Breast epithelium (tissue), 3 donors: Measurements from ENCODE around the gene GLDC.

Source experiments
- POLR2A ChIP-seq: fragments of 450-650 bp; IDR thresholded peaks from one replicate; pipeline ENCODE4 v1.6.1; 2016; ENCODE audit warnings: antibody characterized with exemption, mild to moderate bottlenecking, moderate library complexity
- POLR2AphosphoS5 ChIP-seq, 3 donors: sonication (generic); formaldehyde crosslinking; IDR thresholded peaks; one replicate each; pipeline ENCODE4 v1.6.1; 2017; ENCODE audit warnings: antibody characterized with exemption in 3 of 3
- TF ChIP-seq, protein P1 (sequence below), 3 donors: fragments of 450-650 bp; IDR thresholded peaks; one replicate each; pipeline ENCODE4 v1.5.1; 2016 to 2017; ENCODE audit warnings: antibody characterized with exemption in 3 of 3, mild to moderate bottlenecking in 3 of 3, moderate library complexity in 3 of 3

DNA sequence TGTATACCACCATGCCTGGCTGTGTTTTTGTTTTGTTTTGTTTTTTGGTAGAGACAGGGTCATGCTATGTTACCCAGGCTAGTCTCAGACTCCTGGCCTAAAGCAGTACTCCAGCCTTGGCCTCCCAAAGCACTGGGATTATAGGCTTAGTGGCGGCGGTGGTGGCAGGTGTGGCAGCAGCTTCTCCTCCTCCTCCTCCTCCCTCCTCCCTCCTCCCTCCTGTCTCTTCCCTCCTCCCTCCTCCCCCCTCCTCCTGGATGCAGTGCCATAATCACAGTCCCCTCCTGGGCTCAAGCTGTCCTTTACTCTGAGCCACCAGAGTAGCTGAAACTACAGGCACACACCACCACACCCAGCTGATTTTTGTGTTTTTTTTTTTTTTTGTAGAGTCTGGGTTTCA, 161.3 kb downstream of the GLDC start:
- TF ChIP-seq, protein P1, sequence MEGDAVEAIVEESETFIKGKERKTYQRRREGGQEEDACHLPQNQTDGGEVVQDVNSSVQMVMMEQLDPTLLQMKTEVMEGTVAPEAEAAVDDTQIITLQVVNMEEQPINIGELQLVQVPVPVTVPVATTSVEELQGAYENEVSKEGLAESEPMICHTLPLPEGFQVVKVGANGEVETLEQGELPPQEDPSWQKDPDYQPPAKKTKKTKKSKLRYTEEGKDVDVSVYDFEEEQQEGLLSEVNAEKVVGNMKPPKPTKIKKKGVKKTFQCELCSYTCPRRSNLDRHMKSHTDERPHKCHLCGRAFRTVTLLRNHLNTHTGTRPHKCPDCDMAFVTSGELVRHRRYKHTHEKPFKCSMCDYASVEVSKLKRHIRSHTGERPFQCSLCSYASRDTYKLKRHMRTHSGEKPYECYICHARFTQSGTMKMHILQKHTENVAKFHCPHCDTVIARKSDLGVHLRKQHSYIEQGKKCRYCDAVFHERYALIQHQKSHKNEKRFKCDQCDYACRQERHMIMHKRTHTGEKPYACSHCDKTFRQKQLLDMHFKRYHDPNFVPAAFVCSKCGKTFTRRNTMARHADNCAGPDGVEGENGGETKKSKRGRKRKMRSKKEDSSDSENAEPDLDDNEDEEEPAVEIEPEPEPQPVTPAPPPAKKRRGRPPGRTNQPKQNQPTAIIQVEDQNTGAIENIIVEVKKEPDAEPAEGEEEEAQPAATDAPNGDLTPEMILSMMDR (IDR thresholded peaks at IDR 0.05), result no peak
- TF ChIP-seq POLR2AphosphoS5 (IDR thresholded peaks at IDR 0.05) (no peak), POLR2A (no peak)
